Upper lobe of left lung (tissue), 4 donors: ENCODE results near the gene TEX22.

Experiments
- EP300 ChIP-seq, 4 donors: sonication (generic); formaldehyde crosslinking; IDR thresholded peaks; one replicate each; pipeline ENCODE4 v1.5.1; 2017; ENCODE audit warnings: antibody characterized with exemption in 4 of 4, control low read depth in 2 of 4
- POLR2AphosphoS5 ChIP-seq, 2 donors: sonication (generic); formaldehyde crosslinking; IDR thresholded peaks; one replicate each; pipeline ENCODE4 v1.5.1; 2017; ENCODE audit warnings: antibody characterized with exemption in 2 of 2
- TF ChIP-seq, protein P1 (sequence below), 6 experiments: fragments of 450-650 bp in 4 of 6; fragments of 200-600 bp in 2 of 6; sonication (generic) in 2 of 6; IDR thresholded peaks; one replicate each; pipeline ENCODE4 v1.5.1; 2016 to 2019; ENCODE audit warnings: antibody characterized with exemption in 6 of 6

DNA sequence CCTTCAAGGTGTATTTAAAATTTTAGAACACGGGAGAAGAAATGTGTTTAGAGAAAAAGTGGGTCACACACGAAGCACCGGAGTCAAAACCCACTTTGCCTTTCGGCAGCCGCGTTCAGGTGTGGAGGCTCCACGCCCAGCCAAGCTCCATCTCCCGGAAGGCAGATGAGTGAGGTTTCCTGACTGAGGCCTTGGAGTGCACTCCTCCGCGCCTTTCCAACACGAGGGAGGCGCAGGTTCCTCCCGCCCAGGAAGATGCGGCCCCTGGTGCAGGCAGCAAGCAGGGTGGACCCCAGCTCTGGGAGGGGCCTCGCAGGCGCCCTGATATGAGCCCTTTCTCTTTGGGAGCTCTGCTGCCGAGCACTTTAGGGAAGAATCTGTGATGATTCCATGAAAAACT is 43.8 kb downstream of the TEX22 start:
- TF ChIP-seq POLR2AphosphoS5 (IDR thresholded peaks at IDR 0.05): no peak
- TF ChIP-seq, protein P1, sequence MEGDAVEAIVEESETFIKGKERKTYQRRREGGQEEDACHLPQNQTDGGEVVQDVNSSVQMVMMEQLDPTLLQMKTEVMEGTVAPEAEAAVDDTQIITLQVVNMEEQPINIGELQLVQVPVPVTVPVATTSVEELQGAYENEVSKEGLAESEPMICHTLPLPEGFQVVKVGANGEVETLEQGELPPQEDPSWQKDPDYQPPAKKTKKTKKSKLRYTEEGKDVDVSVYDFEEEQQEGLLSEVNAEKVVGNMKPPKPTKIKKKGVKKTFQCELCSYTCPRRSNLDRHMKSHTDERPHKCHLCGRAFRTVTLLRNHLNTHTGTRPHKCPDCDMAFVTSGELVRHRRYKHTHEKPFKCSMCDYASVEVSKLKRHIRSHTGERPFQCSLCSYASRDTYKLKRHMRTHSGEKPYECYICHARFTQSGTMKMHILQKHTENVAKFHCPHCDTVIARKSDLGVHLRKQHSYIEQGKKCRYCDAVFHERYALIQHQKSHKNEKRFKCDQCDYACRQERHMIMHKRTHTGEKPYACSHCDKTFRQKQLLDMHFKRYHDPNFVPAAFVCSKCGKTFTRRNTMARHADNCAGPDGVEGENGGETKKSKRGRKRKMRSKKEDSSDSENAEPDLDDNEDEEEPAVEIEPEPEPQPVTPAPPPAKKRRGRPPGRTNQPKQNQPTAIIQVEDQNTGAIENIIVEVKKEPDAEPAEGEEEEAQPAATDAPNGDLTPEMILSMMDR (IDR thresholded peaks at IDR 0.05): no peak
- no peak for TF ChIP-seq EP300 (IDR thresholded peaks at IDR 0.05)
